Measurements from ENCODE around the gene HSD17B2. TPM values are rescaled to one million over a fixed set of nuclear protein-coding genes. Genes with fewer than 3 reads are reported as not detected.
"Not testable (repeated sequence)": the region's sequence is repeated elsewhere in the genome, so short reads cannot be mapped to it uniquely, and the experiment has no call there.

Gene HSD17B2
- total RNA-seq: 0.13 and 1.7 TPM in 2 replicates

GRCh38 chr16:82034981-82035612, at the start of gene HSD17B2:
HSD17B2 (plus strand) TSS chr16:82035253; CDS start chr16:82035425, 172 bp downstream.
- no peak for DNase-seq (ENCODE audit: low read depth, low spot score)

GRCh38 chr16:81987121-81987520, 47.9 kb upstream of the HSD17B2 start:
- DNase-seq (ENCODE audit: low read depth, low spot score): no peak

DNA sequence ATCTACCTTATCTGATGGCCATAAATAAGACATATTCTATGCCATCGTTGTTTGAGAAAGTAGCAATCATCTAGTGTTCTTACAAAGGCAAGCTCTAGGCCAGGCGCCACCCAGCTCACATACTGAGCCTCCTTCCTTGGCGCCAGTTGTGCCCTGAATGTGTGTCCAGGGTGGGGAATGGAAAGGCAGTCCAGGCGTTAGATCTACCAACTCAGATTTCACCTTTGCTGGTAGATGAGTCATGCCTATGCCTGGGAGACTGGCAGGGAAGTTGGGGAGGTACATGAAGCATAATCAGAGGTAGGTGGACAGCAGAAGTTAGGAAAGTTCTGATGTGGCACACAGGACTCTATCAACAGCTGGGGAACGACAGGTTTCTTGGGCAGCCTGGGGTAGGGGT, 47.3 kb upstream of the HSD17B2 start:
- DNase-seq (ENCODE audit: low read depth, low spot score): no peak

GRCh38 chr16:81992859-81993258, 42.2 kb upstream of the HSD17B2 start:
- DNase-seq (ENCODE audit: low read depth, low spot score): no peak

GRCh38 chr16:81994485-81994884, 40.6 kb upstream of the HSD17B2 start:
- DNase-seq (ENCODE audit: low read depth, low spot score): no peak

GRCh38 chr16:81995651-81996050, 39.4 kb upstream of the HSD17B2 start:
- peak; percentile 63 for DNase-seq (ENCODE audit: low read depth, low spot score)

- DNase-seq (ENCODE audit: low read depth, low spot score): peak; percentile 78
Observed at GRCh38 chr16:81996664-81997509, 38.2 kb upstream of the HSD17B2 start.

DNA sequence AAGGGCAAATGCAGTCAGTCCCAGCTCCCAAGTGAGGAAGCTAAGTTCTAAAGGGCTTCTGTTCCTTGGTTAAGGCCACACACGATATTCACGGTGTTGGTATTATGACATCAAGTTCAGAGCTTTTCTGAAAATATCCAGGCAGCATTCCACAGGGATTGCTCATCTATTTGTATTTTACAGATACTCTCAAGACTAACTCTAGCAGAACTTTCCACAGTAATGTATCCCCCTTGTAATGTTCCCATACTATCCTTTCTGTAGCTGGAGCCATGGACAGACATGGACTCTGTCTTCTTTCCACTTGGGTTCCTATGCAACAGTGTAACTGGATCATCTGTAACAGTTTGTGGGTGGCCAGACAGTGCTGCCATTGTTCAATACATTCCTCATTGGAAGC, 37.3 kb upstream of the HSD17B2 start:
- DNase-seq (ENCODE audit: low read depth, low spot score): peak; percentile 76

DNA sequence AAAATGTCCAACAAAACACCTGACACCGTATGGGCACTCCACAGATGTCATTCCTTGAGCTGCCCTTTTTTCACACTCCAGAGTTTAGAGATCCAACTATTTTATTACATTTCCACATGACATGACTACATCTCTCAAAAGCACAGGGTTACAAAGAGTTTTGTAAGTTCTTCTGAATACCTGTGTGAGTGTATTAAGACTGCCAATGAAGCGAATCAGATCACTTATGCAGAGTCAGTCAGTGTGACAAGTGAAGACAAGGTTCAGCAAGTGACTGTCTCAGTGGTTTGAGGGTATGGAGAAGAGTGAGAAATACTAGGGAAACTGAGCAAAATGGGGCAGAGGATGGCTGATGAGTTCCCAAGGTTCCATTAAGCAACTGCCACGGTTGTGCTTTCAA, 32.2 kb upstream of the HSD17B2 start:
- DNase-seq (ENCODE audit: low read depth, low spot score): no peak

DNA sequence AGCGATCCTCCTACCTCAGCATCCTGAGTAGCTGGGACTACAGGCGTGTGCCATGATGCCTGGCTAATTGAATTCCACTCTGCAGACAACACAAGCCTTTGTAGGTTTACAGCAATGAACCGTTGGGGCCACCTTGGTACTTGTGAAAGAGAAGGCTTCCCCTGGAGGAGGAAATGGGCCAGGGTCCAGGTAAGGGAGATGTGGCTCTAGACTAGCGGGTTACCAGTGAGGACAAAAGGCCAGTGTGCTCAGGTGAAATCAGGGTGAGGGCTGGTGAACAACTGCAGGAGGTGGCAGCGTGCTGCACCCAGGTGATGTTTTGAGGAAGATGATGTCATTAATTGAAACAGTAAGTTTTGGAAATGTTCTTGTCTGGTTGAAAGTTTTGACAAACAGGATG, 30.5 kb upstream of the HSD17B2 start:
- DNase-seq (ENCODE audit: low read depth, low spot score): no peak

- no peak for DNase-seq (ENCODE audit: low read depth, low spot score)
Observed at GRCh38 chr16:82005027-82005830, 29.8 kb upstream of the HSD17B2 start.

DNA sequence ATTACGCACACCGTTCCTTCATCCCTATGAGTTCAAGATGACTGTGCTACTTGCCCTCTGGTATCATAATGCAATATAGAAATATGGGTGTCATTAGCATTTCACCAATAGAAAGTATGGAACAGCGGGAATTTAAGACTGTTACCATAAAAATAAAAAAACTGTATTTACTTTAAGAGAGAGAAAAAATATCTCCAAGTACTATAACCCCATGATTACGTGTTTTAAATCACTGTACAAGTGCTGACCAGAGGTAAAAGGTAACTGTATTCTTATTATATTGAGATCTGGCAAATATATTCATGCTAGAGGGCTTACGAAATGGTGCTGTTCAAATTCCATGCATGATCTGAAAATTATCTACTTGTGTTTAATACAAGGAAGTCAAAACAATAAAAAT, 29.0 kb upstream of the HSD17B2 start:
- DNase-seq (ENCODE audit: low read depth, low spot score): no peak

GRCh38 chr16:82007189-82007588, 27.9 kb upstream of the HSD17B2 start:
- DNase-seq (ENCODE audit: low read depth, low spot score): no peak

DNA sequence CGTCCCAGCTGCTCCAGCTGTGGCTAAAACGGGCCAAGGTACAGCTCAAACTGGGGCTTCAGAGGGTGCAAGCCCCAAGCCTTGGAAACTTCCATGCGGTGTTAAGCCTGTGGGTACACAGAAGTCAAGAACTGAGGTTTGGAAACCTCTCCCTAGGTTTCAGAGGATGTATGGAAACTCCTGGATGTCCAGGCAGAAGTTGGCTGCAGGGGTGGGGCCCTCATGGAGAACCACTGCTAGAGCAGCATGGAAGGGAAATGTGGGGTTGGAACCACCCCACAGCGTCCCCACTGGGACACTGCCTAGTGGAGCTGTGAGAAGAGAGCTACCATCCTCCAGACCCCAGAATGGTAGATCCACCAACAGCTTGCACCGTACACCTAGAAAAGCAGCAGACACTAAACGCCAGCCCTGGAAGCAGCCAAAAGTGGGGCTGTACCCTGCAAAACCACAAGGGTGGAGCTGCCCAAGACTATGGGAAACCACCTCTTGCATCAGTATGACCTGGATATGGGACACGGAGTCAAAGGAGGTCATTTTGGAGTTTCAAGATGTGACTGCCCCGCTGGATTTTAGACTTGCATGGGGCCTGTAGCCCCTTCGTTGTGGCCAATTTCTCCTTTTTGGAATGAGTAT, 26.0 kb upstream of the HSD17B2 start:
- DNase-seq (ENCODE audit: low read depth, low spot score): no peak

GRCh38 chr16:82009789-82010188, 25.3 kb upstream of the HSD17B2 start:
- not testable (repeated sequence) for DNase-seq (ENCODE audit: low read depth, low spot score)

GRCh38 chr16:82010649-82011048, 24.4 kb upstream of the HSD17B2 start:
- no peak for DNase-seq (ENCODE audit: low read depth, low spot score)

GRCh38 chr16:82011199-82011641, 23.8 kb upstream of the HSD17B2 start, which contains the start of gene SDR42E1:
SDR42E1 (minus strand) TSS chr16:82011470; CDS start chr16:82000858, 10,612 bp downstream.
- DNase-seq (ENCODE audit: low read depth, low spot score): no peak

DNA sequence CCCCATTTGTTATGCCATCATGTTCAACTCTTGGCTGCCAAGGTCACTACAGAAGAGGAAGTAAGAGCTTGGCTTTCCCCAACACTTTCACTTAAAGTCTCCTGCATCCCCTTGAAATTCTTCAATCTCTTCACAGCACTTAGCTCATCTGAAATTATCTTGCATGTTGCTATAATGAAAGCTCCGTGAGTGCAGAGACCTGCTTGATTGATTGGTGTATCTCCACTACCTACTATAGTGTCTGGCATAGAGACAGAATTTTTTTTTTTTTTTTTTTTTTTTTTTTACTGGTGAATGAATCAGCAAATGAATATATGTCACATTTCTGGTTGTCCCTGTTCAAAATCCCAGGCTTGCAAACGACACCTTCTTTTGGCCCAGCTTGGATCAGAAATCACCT, 21.9 kb upstream of the HSD17B2 start:
- no peak for DNase-seq (ENCODE audit: low read depth, low spot score)

- DNase-seq (ENCODE audit: low read depth, low spot score): peak; percentile 33
Observed at GRCh38 chr16:82016263-82016662, 18.8 kb upstream of the HSD17B2 start.

GRCh38 chr16:82016964-82017363, 18.1 kb upstream of the HSD17B2 start:
- no peak for DNase-seq (ENCODE audit: low read depth, low spot score)

DNA sequence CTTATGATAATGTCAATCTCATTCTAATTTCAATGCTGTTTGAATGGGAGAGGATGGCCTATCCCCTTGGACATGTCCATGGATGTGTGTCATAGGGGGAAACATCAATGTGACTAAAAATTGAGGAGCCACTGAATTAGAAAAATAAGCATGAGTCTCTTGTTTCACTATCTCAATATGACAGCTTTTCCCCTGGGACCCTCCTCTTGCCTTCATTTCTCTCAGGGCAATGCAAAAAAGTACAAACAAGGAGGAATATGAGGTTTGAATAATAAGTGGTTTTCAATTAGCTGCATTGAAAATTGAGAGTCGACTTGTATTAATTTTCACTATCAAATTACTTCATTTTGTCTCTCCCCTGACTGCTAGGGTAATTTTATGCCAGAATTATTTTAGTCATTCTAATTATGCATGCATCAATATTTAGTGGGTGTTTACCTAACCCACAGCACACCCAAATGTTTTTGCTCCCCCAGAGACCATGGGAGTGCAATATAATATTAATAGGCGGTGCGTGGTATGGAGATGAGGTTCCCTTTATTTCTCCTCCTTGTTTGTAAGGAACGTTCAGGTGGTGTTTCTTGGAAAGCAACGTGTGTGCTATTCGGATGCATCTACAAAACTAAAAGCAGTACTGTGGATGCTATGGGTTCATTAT, 17.0 kb upstream of the HSD17B2 start:
- no peak for DNase-seq (ENCODE audit: low read depth, low spot score)
